ENCODE results near the gene ESR1.

DNA sequence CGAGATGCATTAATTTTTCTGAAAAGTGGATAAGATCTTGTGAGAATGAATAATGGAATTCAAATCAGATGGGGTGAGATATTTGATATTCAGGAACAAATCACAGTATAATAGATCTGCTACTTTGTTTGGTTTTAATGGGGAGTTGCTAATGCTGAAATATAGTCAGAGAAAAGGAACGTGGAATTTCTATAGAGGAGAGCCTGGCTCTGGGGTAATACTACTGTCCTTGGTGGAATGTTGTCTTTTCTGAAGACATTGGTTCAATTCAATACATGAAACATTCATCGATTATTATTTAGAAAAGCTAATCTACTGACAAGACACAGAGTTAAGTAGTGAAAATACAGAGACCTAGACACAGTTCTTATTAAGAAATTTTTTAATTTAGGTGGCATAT, 108.6 kb downstream of the ESR1 start:
- TF ChIP-seq, protein P1, sequence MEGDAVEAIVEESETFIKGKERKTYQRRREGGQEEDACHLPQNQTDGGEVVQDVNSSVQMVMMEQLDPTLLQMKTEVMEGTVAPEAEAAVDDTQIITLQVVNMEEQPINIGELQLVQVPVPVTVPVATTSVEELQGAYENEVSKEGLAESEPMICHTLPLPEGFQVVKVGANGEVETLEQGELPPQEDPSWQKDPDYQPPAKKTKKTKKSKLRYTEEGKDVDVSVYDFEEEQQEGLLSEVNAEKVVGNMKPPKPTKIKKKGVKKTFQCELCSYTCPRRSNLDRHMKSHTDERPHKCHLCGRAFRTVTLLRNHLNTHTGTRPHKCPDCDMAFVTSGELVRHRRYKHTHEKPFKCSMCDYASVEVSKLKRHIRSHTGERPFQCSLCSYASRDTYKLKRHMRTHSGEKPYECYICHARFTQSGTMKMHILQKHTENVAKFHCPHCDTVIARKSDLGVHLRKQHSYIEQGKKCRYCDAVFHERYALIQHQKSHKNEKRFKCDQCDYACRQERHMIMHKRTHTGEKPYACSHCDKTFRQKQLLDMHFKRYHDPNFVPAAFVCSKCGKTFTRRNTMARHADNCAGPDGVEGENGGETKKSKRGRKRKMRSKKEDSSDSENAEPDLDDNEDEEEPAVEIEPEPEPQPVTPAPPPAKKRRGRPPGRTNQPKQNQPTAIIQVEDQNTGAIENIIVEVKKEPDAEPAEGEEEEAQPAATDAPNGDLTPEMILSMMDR (IDR thresholded peaks at IDR 0.05; ENCODE audit: insufficient read depth, low read depth, low read length) = no peak
- TF ChIP-seq EZH2 (IDR thresholded peaks at IDR 0.05; ENCODE audit: insufficient read depth, low read length) = no peak
